Eye (tissue), 1 donor: ENCODE measurements around the gene SLC38A9.
A peak's percentile ranks its signal among the peaks of the same experiment; 100 is the strongest.

Source experiments
- DNase-seq: peaks from one replicate; pipeline ENCODE4 v3.0.0-alpha.2; 2015

The SLC38A9 gene

DNA sequence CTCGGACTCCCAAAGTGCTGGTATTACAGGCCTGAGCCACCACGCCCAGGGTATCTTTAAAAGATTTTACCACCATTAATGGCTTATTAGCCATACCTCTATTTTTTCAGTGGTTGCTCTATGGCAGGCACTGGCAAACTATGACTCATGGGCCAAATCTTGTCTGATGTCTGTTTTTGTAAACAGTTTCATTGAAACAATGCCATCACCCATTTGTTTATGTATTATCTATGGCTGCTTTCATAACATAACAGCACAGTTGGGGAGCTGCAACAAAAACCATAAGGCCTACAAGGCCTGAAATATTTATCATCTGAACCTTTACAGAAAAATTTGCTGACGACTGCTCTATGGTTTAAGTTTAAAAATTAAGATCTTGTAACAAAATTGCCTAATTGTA is 66.8 kb downstream of the SLC38A9 start:
- DNase-seq: no peak

DNA sequence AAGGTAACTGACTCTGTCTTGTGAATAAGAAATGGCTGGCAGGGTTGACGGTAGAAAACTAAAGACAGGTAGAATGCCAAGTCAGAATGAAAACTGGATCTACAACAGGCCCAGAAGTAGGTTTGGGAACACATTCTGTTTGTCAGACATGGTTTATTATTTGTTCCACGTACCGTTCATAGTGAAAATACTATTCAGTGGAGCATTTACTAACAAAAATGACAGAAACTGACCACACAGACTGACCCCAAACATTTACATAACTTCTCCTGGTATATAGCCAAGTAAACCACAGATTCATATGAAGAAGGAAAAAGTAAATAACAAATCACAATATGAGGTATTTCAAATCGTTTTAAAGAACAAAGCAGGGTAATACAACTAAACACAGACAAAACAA is 73.7 kb downstream of the SLC38A9 start:
- no peak for DNase-seq

DNA sequence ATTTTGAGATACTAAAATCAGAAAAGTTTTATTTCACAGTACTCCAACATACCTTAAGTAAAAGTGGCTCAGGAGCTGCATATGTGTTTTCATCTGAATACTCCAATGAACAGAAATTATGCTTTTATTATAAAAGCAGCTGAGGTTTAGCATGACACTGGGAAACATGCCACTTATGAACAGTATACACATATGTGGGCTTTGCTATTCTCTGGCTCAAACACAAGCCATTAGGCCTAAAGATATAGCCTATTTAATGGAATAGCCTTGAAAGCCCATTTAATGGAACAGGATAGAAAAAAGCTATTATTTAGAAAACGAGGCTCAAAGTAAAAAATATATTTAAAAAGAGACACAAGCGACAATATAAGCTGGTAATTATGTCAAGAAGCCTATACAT is 74.1 kb downstream of the SLC38A9 start:
- no peak for DNase-seq

- DNase-seq: no peak
Measured at GRCh38 chr5:55636683-55637082, 75.4 kb downstream of the SLC38A9 start.

DNA sequence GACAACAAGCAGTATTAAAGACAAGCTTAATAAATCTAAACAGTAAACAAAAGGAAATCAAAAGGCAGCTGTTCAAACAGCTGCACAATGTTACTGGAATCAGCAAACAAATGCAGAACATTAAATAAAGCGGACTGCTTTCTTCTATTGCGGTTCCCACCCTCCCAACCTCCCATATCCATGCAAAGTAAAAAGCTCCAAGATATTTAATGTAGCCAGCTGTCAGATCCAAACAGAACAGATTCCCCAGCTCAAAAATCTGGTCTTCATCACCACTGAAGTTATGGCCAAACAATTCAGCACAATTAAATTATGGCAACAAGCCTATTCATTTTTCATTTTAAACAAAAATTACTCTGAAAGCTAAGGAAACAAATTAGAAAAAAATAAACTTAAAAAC is 75.9 kb downstream of the SLC38A9 start:
- DNase-seq: peak; percentile 47

- no peak for DNase-seq
Measured at GRCh38 chr5:55634866-55635265, 77.3 kb downstream of the SLC38A9 start.

DNA sequence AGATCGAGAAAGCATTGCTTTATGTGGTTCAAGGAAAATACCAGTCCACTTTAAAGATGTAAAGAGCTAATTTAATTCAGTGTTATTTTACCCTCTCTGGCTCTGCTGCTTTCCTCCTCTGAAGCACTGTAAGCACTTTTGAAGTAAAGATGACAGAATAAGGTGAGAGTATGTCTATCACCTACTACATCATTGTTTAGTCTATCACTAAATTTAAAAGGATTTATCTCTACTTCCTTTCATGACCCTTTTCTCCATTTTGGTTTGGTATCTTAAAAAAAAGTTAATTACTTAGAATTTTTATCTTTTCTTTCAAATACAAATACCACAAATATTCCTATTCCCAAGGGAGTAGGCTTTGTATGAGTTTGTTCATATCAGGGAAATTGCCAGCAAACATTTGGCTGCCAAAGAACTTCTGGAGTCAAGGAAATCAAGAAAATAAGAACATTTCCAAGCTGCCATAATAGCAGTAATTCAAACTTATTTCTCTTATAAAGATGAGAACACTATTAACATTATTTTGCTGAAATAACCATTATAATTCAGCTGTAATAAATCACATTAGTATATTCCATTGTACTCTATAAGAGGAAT is 77.8 kb downstream of the SLC38A9 start:
- no peak for DNase-seq

GRCh38 chr5:55633574-55634208 is 78.4 kb downstream of the SLC38A9 start:
- DNase-seq: no peak

DNA sequence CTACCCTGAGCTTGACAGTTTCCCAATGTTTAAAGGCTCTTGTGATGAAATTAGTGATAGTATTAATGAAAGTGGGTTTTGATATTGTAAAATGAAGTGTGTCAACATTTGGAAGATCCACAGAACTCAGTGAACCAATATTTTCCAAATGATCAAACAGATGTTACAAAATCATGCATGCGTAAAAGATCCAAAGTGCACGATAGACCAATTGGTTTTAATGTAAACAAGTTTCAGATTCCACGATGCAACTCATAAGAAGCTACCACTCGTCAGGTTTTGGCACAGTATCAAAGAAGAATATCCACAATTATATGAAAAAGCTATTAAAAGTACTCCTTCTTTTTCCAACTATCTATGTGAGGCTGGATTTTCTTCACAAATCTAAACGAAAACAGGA is 82.3 kb downstream of the SLC38A9 start:
- DNase-seq: no peak

- DNase-seq: no peak
Measured at GRCh38 chr5:55626790-55627189, 85.3 kb downstream of the SLC38A9 start.

DNA sequence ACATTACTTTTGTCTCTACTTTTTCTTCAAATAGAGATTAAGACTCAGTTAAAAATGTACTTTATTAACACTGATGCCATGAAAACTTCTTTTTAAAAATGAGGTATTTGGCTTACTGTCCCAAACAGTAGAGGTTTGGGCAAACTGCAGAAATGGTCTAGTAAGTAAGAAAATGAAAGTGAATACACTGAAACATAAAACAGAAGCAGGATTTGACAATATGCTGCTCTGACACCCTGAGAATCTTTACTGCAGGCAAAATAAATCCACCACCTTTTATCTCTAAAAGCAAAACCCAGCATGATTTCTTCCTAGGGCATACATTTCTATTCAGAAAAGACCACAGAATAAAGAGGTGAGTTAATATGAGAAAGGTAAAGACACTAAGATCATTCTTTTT is 86.2 kb downstream of the SLC38A9 start:
- no peak for DNase-seq

DNA sequence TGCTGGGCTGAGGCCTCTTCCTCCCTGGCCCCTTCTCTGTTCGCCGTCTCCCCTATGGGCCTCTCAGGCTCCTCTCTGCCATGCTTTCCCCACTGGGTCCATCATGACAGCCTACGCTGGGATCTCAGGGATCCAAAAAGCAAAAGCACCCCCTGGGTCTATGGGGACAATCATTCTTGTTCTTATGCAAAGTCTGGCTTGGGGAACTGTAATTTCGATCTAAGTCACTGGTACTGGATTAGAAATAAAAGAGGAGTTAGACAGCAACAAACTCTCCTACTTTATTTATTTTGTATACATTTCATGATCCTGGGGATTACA is 86.6 kb downstream of the SLC38A9 start:
- DNase-seq: no peak

DNA sequence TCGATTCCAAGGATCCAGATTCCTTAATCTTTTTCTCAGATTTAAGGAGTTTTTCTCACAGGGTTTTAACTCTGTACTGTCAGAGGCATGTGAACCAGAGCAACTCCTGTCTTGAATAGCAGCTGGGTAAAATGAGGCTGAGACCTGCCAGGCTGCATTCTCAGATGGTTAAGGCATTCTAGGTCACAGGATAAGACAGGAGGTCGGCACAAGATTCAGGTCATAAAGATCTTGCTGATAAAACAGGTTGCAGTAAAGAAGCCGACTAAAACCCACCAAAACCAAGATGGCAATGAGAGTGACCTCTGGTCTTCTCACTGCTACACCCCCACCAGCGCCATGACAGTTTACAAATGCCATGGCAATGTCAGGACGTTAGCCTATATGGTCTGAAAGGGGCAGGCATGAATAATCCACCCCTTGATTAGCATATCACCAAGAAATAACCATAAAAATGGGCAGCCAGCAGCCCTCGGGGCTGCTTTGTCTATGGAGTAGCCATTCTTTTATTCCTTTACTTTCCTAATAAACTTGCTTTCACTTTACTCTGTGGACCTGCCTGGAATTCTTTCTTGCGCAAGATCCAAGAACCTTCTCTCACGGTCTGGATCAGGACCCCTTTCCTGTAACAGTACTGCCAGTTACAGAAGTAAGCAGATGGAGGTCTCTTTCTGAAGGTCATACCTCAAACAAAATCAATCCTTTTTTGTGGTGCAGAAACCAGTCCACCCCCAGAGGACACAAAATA is 87.1 kb downstream of the SLC38A9 start:
- DNase-seq: no peak

DNA sequence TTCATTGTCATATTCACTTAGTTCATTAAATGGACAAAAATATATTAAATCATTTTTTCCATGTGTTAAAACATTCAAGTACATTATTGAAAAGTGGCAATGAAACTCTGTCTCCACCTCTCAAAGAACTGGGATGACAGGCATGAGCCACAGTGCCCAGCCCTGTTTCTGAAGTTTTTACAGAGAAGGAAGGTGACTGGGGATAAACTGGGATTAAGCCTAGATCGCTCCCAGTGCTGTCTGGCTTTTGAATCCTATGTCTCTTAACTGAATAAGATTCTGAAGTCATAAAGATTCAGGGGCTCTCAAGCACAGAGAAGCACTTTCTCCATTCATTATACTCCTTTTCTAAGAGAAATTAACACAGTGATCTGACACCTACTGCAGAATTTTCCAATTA is 88.3 kb downstream of the SLC38A9 start:
- no peak for DNase-seq

- no peak for DNase-seq
Measured at GRCh38 chr5:55622460-55622859, 89.7 kb downstream of the SLC38A9 start.

DNA sequence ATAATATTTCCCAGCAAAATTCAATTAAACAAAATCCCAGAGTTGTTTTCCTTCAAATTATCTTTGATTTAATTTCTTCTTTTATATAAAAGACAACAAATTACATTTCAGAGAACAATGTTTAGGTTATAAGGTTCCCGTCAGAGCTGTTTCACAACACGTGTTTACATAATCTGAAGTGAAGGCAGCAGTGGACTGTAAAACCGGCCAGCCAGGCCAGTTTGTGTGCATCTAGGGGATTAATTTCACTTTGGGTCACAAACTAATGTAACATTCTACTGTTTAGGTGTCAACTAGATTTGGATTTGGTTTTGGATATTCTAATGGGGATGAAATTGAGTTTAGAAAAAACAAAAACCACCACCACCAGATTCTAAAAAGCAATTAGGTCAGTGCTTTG is 90.9 kb downstream of the SLC38A9 start:
- peak; percentile 60 for DNase-seq

DNA sequence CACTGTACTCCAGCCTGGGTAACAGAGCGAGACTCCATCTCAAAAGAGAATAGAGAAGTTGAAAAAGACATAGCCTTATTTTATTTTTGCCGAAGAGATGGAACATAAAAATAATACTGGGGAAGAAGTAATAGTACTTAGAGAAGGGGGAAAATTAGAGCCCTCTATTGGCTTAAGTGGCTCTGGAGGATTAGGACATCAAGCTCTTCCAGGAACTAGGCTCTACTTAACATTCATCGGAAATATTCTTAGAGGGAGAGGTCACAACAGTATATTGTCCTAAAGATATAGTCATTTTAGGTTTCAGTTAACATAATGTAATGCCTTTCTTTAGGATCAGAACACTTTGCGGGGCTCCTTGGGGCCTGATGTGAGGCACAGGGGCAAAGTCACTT is 91.4 kb downstream of the SLC38A9 start:
- no peak for DNase-seq

DNA sequence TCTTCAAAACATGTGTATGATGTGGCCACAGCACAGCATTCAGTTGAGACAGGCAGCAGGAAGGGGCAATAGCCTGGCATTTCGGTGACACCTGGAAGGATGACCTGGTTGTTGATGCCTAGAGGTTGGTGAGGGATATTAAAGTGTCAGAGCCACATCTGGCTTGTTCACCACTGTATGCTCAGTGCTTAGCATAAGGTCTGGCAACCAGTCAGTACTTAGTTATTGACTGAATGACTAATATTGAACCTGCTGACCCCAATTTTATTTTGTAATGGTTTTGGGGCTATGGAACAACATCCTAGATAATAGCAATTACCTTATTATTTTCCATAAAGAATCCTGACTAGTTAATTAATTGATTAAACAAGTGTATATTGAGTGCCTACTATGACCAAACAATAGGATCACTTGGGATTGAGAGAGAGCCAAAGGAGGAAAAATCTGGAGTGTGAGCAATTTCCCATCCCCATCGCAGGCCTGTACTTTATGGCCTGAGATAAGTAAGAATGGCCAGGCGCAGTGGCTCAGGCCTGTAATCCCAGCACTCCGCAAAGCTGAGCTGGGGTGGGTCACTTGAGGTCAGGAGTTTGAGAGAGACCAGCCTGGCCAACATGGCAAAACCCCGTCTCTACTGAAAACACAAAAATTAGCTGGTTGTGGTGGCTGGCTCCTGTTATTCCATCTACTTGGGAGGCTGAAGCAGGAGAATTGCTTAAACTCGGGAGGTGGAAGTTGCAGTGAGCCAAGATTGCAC is 91.9 kb downstream of the SLC38A9 start:
- no peak for DNase-seq

DNA sequence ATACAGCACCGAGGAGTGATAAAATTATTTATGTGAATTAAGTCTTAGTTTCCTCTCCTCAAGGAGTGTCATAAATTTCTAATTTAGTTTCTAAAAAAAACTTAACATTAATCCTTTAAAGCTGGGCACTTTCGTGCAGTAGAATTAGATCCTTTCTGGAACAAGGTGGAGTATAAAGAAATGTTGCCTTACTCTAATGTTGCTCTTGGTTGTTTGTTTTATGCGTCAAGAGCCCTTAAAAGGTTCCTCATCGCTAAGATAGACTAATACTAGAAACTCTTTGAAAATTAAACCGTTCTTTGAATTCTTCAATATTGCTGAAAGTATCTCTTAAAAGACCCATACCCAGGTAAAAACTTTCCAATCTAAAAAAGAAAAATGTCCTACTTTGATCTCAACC is 93.8 kb downstream of the SLC38A9 start:
- DNase-seq: no peak

GRCh38 chr5:55613112-55613868 is 98.8 kb downstream of the SLC38A9 start:
- no peak for DNase-seq

- no peak for DNase-seq
Measured at GRCh38 chr5:55610542-55610941, 101.6 kb downstream of the SLC38A9 start.

DNA sequence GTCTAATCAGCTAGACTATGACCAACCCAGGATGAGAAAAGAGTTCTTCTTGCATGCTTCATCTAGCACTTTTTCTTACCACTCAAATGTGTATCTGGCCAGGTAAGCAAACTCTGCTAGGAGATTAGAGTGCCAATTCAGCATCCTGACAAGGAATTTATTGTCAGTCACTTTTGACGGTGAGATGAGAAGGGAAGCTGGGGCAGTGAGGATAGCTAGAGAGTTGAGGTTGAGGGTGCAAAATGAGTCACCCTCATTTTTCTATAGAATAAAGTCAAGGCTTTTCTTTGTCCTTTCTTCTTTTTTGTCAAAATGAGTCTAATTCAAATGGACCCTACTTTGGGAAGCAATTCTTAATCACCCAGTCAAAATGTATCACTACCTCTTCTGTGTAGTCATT is 102.7 kb downstream of the SLC38A9 start:
- DNase-seq: no peak
